Gastrocnemius medialis (tissue), 4 donors: ENCODE data around the gene NR6A1.

Source experiments
- POLR2A ChIP-seq, 2 donors: fragments of 450-650 bp; IDR thresholded peaks; one replicate each; pipeline ENCODE4 v1.6.1; 2017; ENCODE audit warnings: antibody characterized with exemption in 2 of 2, mild to moderate bottlenecking in 2 of 2, moderate library complexity in 2 of 2
- TF ChIP-seq, protein P1 (sequence below), 5 experiments: fragments of 450-650 bp in 3 of 5; fragments of 200-600 bp in 2 of 5; sonication (generic) in 2 of 5; IDR thresholded peaks in 4 of 5; conservative IDR thresholded peaks in 1 of 5; 1 replicate in 4 of 5; 2 replicates in 1 of 5; pipeline ENCODE4 v1.5.1; 2016 to 2019; ENCODE audit warnings: antibody characterized with exemption in 5 of 5, mild to moderate bottlenecking in 3 of 5, moderate library complexity in 3 of 5

DNA sequence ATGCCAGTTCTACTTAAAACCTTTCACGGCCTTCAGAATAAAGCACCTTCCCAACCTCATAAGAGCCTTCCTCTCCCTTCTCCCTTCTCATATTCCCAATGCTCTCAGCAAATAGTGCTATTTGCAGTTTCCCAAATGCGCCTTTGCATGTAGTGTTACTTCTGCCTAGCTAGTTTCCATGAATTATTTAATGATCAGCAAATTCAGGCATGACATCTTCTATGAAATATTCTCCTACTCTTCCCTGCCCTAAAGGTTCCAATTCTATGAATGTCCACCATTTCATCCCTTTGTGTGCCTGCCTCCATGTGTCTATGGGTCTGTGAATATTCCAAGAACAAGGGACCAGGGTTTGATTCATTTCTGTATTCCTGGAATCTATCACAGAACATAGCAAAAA lies 165.1 kb downstream of the NR6A1 start:
- TF ChIP-seq, protein P1, sequence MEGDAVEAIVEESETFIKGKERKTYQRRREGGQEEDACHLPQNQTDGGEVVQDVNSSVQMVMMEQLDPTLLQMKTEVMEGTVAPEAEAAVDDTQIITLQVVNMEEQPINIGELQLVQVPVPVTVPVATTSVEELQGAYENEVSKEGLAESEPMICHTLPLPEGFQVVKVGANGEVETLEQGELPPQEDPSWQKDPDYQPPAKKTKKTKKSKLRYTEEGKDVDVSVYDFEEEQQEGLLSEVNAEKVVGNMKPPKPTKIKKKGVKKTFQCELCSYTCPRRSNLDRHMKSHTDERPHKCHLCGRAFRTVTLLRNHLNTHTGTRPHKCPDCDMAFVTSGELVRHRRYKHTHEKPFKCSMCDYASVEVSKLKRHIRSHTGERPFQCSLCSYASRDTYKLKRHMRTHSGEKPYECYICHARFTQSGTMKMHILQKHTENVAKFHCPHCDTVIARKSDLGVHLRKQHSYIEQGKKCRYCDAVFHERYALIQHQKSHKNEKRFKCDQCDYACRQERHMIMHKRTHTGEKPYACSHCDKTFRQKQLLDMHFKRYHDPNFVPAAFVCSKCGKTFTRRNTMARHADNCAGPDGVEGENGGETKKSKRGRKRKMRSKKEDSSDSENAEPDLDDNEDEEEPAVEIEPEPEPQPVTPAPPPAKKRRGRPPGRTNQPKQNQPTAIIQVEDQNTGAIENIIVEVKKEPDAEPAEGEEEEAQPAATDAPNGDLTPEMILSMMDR (IDR thresholded peaks at IDR 0.05 in 4 of 5, conservative IDR thresholded peaks at IDR 0.05 in 1 of 5) = no peak
- no peak for TF ChIP-seq POLR2A (IDR thresholded peaks at IDR 0.05)
